ENCODE data around the gene ONECUT2. TPM values are rescaled to one million over a fixed set of nuclear protein-coding genes. Genes with fewer than 3 reads are reported as not detected.

ONECUT2 gene
- total RNA-seq, 1 donor from 2014 or later: not detected

DNA sequence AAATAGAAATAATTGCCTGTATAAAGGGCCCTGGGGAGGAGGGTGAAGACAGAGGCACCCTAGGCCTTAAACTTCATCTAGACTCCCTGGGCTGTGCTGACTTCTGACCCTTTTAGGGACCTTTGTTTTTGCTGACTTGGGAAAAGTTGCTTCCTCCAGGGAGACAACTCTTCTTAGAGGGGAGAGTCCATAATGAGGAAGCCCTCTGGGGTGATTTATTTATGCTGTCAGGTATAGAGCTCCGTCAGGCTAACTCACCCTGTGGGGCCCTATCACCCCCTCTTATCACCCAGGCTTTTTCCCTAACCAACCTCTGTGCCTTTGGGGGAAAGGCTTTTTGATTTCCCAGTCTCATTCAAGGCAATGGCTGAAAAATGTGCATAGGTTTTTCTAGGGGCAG is 8.1 kb downstream of the ONECUT2 start:
- H3K4me3 Mint-ChIP-seq (ENCODE audit: low read depth): no peak overlapping the region
- DNase-seq (ENCODE audit: low spot score): no peak
- H3K4me1 Mint-ChIP-seq (ENCODE audit: low read depth): peaks cover 7% of the 10 kb centered on the region
- peaks cover 66% of the 10 kb centered on the region for H3K27me3 Mint-ChIP-seq (ENCODE audit: low read depth)
- intact Hi-C loops (cut with micrococcal nuclease): no loop called here
- H3K36me3 Mint-ChIP-seq (ENCODE audit: low read depth): no peaks in the 10 kb centered on the region
- H3K27ac Mint-ChIP-seq: no peak overlapping the region
- H3K9me3 Mint-ChIP-seq: no peaks in the 10 kb centered on the region

DNA sequence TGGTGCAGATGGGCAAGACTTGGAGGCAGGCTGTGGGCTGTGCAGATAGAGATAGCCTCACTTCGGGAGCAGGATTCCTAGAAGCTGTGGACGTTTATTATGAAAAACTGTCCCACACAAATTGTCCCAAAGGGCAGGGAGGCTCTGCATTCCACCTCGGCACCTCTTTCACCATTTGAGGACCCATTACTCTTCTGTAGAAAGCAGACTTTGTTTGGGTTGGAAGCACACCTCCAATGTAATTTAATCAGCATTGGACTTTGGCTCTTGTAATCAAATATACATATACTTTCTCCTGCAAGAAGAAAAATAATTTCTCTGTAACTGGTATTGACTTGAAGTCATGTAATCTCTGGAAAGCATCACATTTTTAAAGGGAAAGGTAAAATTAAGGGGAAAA is 8.5 kb downstream of the ONECUT2 start:
- DNase-seq (ENCODE audit: low spot score): no peak
- peaks cover 6% of the 10 kb centered on the region for H3K4me1 Mint-ChIP-seq (ENCODE audit: low read depth)
- intact Hi-C loops (cut with micrococcal nuclease): no loop called here

GRCh38 chr18:57444301-57444759 is 9.2 kb downstream of the ONECUT2 start:
- peaks cover 57% of the 10 kb centered on the region for H3K27me3 Mint-ChIP-seq (ENCODE audit: low read depth)
- peaks cover 4% of the 10 kb centered on the region for H3K4me1 Mint-ChIP-seq (ENCODE audit: low read depth)
- no peak overlapping the region for H3K4me3 Mint-ChIP-seq (ENCODE audit: low read depth)
- intact Hi-C loops (cut with micrococcal nuclease): no loop called here
- no peaks in the 10 kb centered on the region for H3K36me3 Mint-ChIP-seq (ENCODE audit: low read depth)
- H3K9me3 Mint-ChIP-seq: no peaks in the 10 kb centered on the region
- DNase-seq (ENCODE audit: low spot score): no peak
- no peak overlapping the region for H3K27ac Mint-ChIP-seq

More for the DNA sequence above, 8.5 kb downstream of the ONECUT2 start:
- peaks cover 63% of the 10 kb centered on the region for H3K27me3 Mint-ChIP-seq (ENCODE audit: low read depth)
- H3K27ac Mint-ChIP-seq: no peak overlapping the region
- H3K4me3 Mint-ChIP-seq (ENCODE audit: low read depth): no peak overlapping the region
- no peaks in the 10 kb centered on the region for H3K9me3 Mint-ChIP-seq
- H3K36me3 Mint-ChIP-seq (ENCODE audit: low read depth): no peaks in the 10 kb centered on the region

DNA sequence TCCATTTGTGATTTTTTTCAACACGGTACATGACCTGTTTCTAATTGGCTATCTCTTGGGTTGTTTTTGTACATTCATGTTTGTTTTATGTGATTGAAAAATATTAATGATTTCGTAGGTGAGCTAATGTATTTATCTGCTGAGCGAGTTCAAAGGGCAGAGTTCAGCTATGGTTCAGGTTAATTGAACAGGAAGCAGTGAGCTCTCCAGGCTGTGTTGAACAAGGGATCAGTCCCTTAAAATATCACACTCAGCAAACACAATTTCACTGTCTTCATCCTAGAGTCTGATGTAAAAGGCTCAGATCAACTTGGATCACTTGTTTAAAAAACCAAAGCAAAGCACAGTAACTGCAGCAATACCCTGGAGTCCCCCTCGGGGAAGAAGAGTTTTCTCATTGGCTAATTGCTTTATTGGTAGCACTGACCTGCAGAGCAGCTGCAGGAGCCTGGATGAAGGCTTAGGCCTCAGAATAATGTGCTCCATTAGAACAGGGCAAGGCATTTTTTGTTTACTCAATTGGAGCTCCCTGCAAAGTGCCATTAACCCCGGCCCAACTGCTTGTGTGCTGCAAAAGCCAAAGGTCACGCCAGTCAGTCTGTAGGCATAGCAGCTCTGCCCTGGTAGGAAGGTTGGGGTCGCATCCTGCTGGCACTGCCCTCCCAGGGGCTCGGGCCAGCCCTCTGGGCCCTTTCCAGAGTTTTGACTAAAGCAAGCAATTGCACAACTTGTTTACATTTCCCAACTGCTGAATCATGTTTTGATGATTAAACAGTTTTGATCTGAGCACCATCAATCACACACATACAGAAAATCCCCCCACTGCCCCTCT is 10.5 kb downstream of the ONECUT2 start:
- no peak overlapping the region for H3K27ac Mint-ChIP-seq
- peaks cover 47% of the 10 kb centered on the region for H3K27me3 Mint-ChIP-seq (ENCODE audit: low read depth)
- H3K4me1 Mint-ChIP-seq (ENCODE audit: low read depth): peaks cover 3% of the 10 kb centered on the region

DNA sequence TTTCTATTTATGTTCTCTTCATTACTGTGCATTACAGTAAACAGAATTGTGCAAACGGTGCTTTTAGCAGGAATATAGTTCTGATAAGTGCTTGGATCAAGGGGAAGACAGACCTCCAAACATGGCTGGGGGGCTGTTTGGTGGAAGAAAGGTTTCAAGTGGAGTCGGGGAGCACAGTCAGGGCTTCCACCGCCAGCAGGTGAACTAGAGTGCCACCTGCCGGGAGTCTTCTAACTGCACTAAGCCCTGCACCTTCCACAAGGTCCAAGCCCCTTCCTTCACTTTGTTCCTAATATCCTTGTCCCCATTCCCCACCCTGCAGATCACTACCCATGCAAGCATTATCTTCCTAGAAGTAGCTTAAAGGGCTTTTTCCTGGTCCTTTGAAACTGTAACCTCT is 11.1 kb downstream of the ONECUT2 start:
- intact Hi-C loops (cut with micrococcal nuclease): loop anchor here (5.0 kb wide), 1 partner anchor 694 kb away; no protein-coding TSS in a partner anchor
- H3K27me3 Mint-ChIP-seq (ENCODE audit: low read depth): peaks cover 43% of the 10 kb centered on the region
- no peaks in the 10 kb centered on the region for H3K36me3 Mint-ChIP-seq (ENCODE audit: low read depth)
- no peak overlapping the region for H3K27ac Mint-ChIP-seq
- peaks cover 3% of the 10 kb centered on the region for H3K4me1 Mint-ChIP-seq (ENCODE audit: low read depth)
- no peaks in the 10 kb centered on the region for H3K9me3 Mint-ChIP-seq
- no peak for DNase-seq (ENCODE audit: low spot score)
- no peak overlapping the region for H3K4me3 Mint-ChIP-seq (ENCODE audit: low read depth)

More for the DNA sequence above, 10.5 kb downstream of the ONECUT2 start:
- intact Hi-C loops (cut with micrococcal nuclease): loop anchor here (5.0 kb wide), 1 partner anchor 693 kb away; no protein-coding TSS in a partner anchor
- Mint-ChIP-seq H3K9me3 (no peaks in the 10 kb centered on the region), H3K36me3 (ENCODE audit: low read depth) (no peaks in the 10 kb centered on the region), H3K4me3 (ENCODE audit: low read depth) (no peak overlapping the region)
- DNase-seq (ENCODE audit: low spot score): no peak

GRCh38 chr18:57447154-57447621 is 12.0 kb downstream of the ONECUT2 start:
- Mint-ChIP-seq H3K4me3 (ENCODE audit: low read depth) (no peak overlapping the region), H3K4me1 (ENCODE audit: low read depth) (no peaks in the 10 kb centered on the region), H3K27ac (no peak overlapping the region), H3K27me3 (ENCODE audit: low read depth) (peaks cover 38% of the 10 kb centered on the region), H3K36me3 (ENCODE audit: low read depth) (no peaks in the 10 kb centered on the region), H3K9me3 (no peaks in the 10 kb centered on the region)
- intact Hi-C loops (cut with micrococcal nuclease): loop anchor here (5.0 kb wide), 1 partner anchor 695 kb away; no protein-coding TSS in a partner anchor
- no peak for DNase-seq (ENCODE audit: low spot score)

- H3K4me3 Mint-ChIP-seq (ENCODE audit: low read depth): no peak overlapping the region
- no peak overlapping the region for H3K27ac Mint-ChIP-seq
- H3K27me3 Mint-ChIP-seq (ENCODE audit: low read depth): peaks cover 3% of the 10 kb centered on the region
- intact Hi-C loops (cut with micrococcal nuclease): no loop called here
- no peaks in the 10 kb centered on the region for H3K36me3 Mint-ChIP-seq (ENCODE audit: low read depth)
- no peak for DNase-seq (ENCODE audit: low spot score)
- H3K9me3 Mint-ChIP-seq: no peaks in the 10 kb centered on the region
- H3K4me1 Mint-ChIP-seq (ENCODE audit: low read depth): no peaks in the 10 kb centered on the region
Measured at GRCh38 chr18:57455576-57456129, 20.5 kb downstream of the ONECUT2 start.

GRCh38 chr18:57461652-57462269 is 26.6 kb downstream of the ONECUT2 start:
- intact Hi-C loops (cut with micrococcal nuclease): no loop called here
- Mint-ChIP-seq H3K36me3 (ENCODE audit: low read depth) (no peaks in the 10 kb centered on the region), H3K4me1 (ENCODE audit: low read depth) (no peaks in the 10 kb centered on the region), H3K9me3 (no peaks in the 10 kb centered on the region), H3K4me3 (ENCODE audit: low read depth) (no peak overlapping the region), H3K27ac (no peak overlapping the region), H3K27me3 (ENCODE audit: low read depth) (peaks cover 3% of the 10 kb centered on the region)
- no peak for DNase-seq (ENCODE audit: low spot score)

DNA sequence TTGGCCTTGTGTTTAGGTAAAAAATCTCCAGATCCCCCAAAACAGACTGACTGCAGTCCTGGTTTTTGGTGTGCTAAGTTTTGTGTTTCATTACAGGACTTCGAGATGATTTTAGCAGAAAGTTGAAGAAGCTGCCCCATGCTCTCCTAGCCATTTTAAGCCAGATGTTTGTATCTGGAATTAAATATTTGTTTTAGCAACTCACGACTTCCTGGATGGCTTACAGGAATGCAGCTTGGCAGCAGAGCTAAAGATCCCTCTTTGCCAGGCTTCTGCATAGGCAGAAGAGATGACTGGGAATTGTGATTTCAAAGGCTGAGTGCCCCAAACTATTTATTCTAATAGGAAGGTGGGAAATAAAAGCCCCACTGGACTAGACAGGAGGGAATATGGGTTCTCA is 31.1 kb downstream of the ONECUT2 start:
- Mint-ChIP-seq H3K27me3 (ENCODE audit: low read depth) (peaks cover 3% of the 10 kb centered on the region), H3K36me3 (ENCODE audit: low read depth) (no peaks in the 10 kb centered on the region), H3K9me3 (no peaks in the 10 kb centered on the region), H3K4me3 (ENCODE audit: low read depth) (no peak overlapping the region), H3K27ac (no peak overlapping the region), H3K4me1 (ENCODE audit: low read depth) (no peaks in the 10 kb centered on the region)
- intact Hi-C loops (cut with micrococcal nuclease): no loop called here
- DNase-seq (ENCODE audit: low spot score): no peak

- H3K4me3 Mint-ChIP-seq (ENCODE audit: low read depth): no peak overlapping the region
- intact Hi-C loops (cut with micrococcal nuclease): no loop called here
- no peaks in the 10 kb centered on the region for H3K4me1 Mint-ChIP-seq (ENCODE audit: low read depth)
- DNase-seq (ENCODE audit: low spot score): no peak
- no peaks in the 10 kb centered on the region for H3K36me3 Mint-ChIP-seq (ENCODE audit: low read depth)
- H3K9me3 Mint-ChIP-seq: no peaks in the 10 kb centered on the region
- H3K27me3 Mint-ChIP-seq (ENCODE audit: low read depth): peaks cover 3% of the 10 kb centered on the region
- no peak overlapping the region for H3K27ac Mint-ChIP-seq
Measured at GRCh38 chr18:57466745-57467409, 31.7 kb downstream of the ONECUT2 start.

DNA sequence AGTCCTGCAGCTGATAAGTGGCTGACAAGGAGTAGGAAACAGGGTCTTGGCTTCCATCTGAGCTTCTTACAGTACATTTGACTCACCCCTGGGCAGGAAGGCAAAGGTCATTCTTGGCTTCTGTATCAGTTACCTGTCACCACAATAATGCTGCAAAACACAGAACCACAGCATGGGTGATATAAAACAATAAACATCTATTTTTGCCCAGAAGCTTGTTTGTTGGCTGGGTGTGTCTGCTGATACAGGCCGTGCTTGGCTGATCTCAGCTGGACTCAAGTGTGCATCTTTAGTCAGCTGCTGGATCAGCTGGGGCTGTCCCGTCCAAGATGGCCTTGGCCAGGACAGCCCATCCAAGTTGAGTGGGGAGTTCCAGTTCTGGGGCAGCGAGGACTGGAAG is 34.7 kb downstream of the ONECUT2 start:
- no peaks in the 10 kb centered on the region for H3K4me1 Mint-ChIP-seq (ENCODE audit: low read depth)
- H3K9me3 Mint-ChIP-seq: no peaks in the 10 kb centered on the region
- H3K36me3 Mint-ChIP-seq (ENCODE audit: low read depth): no peaks in the 10 kb centered on the region
- intact Hi-C loops (cut with micrococcal nuclease): no loop called here
- H3K27me3 Mint-ChIP-seq (ENCODE audit: low read depth): no peaks in the 10 kb centered on the region
- no peak overlapping the region for H3K4me3 Mint-ChIP-seq (ENCODE audit: low read depth)
- no peak overlapping the region for H3K27ac Mint-ChIP-seq
- DNase-seq (ENCODE audit: low spot score): no peak

DNA sequence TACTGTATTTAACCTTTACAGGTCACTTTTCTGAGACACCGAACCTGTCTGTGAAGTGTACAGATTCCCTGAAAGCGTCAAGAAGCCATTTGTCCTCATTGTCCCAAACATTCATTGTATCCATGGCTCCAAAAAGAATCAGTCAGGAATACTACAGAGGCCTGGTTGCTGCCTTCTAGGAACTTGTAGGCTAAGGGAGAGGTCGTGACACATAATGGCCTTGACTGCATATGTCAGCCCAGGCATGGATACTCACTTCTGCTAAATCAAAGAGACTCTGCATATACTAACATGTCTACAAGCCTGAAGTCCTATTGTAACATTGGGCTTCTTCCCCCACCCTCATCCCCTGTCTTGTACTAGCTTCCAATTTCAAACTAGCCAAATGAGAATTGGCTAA is 40.2 kb downstream of the ONECUT2 start:
- H3K27me3 Mint-ChIP-seq (ENCODE audit: low read depth): no peaks in the 10 kb centered on the region
- H3K27ac Mint-ChIP-seq: no peak overlapping the region

More for the DNA sequence above, 40.2 kb downstream of the ONECUT2 start:
- intact Hi-C loops (cut with micrococcal nuclease): no loop called here
- H3K4me3 Mint-ChIP-seq (ENCODE audit: low read depth): no peak overlapping the region
- no peaks in the 10 kb centered on the region for H3K36me3 Mint-ChIP-seq (ENCODE audit: low read depth)
- no peaks in the 10 kb centered on the region for H3K9me3 Mint-ChIP-seq
- H3K4me1 Mint-ChIP-seq (ENCODE audit: low read depth): no peaks in the 10 kb centered on the region
- no peak for DNase-seq (ENCODE audit: low spot score)

Data from activated T-helper 2 cell treated with anti-CD3 and anti-CD28 coated beads, Interferon-gamma antibody, Interleukin-2, Interleukin-4, amounts not matched to agents 10 μg/mL and 5 μg/mL and 100 μg/mL, durations not matched to agents 14 hours and 24 hours and 36 hours (primary cell).